NCI-H2171 treated with DMSO at 0.1 percent for 48 hours (cell line): Measurements from ENCODE around the gene NDUFA8.

Experiments used
- DNase-seq: peaks from one replicate; lab custom pipeline; 2025; lab: John Stamatoyannopoulos, UW

Gene NDUFA8

GRCh38 chr9:122184551-122184950, 25.0 kb upstream of the NDUFA8 start:
- no peak for DNase-seq

DNA sequence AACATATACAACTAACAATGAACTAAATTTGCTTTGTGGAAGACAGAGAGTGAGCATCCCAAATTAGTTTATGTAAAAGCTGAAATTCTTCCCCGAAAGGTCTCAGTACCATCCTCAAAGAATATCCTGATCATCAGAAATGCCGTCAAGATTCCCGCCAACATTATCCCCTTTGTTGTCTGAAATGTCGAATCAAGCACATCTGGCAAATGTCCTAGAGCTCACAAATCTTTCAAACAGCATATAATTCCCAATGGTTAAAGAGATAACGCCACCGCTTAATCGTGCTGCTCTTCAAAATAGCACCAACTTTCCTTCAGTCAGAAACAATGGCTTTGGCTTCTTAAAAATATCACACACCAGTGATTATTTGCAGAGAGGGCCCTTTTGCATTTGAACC, 23.9 kb upstream of the NDUFA8 start:
- no peak for DNase-seq

DNA sequence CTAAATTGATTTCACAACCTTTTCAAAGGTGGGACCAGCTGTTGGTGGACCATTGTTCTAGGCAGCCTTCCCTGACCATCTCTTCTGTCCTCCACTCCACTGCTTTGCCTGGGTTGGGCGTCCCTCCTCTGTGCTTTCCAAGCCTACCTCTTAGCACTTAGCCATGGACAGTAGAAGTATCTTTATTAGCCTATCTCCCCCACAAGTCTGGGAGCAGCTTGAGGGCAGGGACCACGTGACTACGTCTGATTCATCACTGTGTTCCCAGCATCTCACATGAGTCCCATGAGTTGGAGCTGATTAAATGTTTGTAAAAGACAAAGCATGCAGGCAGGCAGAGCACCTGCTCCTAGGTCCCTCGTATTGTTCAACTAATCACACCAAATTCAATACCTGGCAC, 21.1 kb upstream of the NDUFA8 start:
- no peak for DNase-seq

DNA sequence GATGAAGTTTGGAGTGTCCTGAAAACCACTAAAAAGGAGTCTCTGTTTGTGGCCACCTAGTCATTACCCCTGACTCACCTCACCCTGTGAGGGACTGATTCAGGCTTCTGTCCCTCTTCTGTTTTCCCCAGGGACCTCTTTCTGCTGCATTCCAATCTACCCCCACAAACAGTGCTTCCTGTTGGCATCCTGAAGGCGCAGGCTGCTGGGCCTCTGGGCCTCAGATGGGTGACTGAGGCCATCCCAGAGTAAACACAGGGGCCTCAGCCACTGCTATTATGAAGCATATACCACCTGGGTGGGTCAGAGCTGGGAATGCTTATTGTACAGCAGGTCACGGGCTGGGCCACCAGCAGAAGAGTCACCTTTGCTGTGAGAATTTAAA, 20.1 kb upstream of the NDUFA8 start:
- DNase-seq, result no peak

- DNase-seq, result no peak
Observed at GRCh38 chr9:122179054-122179689, 19.6 kb upstream of the NDUFA8 start.

DNA sequence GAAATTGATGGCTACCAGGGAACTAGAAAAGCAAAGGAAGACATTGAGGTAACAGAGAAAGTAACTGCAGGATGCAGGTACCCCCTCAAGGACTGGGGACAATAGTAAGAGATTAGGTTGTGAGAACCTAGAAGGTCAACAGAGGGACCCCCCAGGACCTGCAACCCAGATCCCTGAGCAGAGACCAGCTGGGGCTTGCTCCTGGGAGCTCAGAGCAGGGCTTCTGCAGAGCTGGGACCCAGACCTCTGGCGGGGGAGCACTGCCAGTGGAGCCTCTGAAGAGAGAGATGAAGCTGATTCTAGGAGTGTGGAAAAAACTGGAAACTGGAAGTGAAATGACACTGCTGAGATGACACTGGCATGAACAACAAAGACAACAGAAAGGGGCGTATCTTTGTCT, 17.3 kb upstream of the NDUFA8 start:
- no peak for DNase-seq

GRCh38 chr9:122173670-122174069, 14.1 kb upstream of the NDUFA8 start:
- DNase-seq, result no peak

- no peak for DNase-seq
Observed at GRCh38 chr9:122172131-122172530, 12.6 kb upstream of the NDUFA8 start.

DNA sequence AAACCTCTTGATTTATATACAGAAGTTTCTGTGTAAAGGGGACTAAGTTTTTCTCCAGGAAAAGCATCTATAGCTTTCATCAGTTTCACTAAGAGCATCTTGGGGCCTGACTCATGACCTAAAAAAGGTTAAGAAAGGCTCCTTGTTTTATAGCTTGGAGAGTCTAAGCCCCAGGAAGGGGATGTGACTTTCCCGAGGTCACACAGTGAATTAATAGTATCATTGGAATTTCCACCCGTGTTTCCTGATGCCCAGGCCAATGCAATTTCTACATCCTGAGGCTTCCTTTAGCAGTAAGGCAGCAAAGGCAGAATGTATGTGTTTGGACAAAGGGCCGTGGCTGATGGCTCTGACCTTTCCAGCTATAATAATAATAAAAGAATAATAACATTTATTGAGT, 8.8 kb upstream of the NDUFA8 start:
- DNase-seq, result no peak

- DNase-seq, result no peak
Observed at GRCh38 chr9:122164286-122164685, 4.7 kb upstream of the NDUFA8 start.

DNA sequence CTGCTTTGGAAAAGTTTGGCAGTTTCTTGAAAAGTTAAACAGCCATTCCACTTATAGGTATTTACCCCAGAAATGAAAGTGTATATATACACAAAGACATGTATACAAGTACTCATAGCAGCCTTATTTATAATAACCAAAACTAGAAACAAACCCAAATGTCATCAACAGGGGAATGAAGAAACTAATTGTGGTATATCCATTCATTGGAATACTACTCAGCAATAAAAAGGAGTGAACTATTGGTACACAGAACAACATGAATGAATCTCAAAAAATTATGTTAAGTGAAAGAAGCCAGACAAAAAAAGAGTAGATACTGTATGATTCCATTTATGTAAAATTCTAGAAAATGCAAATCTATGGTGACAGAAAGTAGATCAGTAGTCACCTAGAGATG, 2.8 kb upstream of the NDUFA8 start:
- DNase-seq, result no peak

GRCh38 chr9:122159925-122160246, 307 bp upstream of the NDUFA8 start:
- DNase-seq, result no peak

DNA sequence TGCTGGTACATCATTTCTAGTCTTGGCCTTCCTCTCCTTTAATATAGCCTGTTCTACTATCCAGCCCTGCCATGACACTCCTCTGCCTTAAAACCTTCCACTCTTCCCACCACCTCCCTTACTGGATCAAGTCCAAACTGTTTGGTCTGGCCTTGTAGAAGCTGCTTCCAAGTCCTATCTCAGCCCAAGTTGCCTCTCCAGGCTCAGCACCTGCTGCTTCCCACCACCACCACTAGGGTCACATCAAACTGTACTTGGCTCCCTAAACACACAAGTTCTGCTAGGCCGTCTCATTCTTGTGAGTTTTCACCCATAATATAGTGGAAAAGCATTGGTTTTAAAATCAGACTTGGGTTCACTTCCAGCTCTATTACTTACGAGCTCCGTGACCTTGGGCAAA, 1.4 kb downstream of the NDUFA8 start:
- peak; percentile 16 for DNase-seq

GRCh38 chr9:122155796-122156195, 3.8 kb downstream of the NDUFA8 start:
- no peak for DNase-seq

DNA sequence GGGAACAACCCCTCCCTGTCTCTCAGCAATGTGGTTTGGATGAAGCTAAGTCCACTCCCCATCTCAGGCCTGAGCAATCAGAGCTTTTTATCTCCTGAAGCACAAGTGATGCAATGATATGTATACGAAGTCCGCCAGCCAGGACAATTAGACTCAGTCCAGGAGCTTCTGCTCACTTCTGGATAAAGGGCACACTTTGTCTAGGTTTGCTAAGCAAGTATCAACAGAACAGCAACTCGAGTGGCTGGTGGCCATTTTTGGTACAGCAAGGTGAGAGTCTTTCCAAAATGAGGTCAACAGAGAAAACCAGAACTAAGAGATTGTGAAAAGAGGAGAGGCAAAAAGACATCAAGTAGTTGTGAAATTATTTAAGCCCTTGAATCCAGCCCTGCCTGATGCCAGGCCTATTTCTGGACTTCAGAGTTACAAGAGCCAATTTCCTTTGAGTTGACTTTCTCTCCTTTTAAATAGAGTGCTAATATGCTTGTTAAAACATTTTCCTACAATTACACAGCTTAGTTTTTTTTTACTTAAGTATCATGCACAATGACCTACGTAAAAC, 8.2 kb downstream of the NDUFA8 start:
- no peak for DNase-seq

- no peak for DNase-seq
Observed at GRCh38 chr9:122145592-122145863, 14.1 kb downstream of the NDUFA8 start.

DNA sequence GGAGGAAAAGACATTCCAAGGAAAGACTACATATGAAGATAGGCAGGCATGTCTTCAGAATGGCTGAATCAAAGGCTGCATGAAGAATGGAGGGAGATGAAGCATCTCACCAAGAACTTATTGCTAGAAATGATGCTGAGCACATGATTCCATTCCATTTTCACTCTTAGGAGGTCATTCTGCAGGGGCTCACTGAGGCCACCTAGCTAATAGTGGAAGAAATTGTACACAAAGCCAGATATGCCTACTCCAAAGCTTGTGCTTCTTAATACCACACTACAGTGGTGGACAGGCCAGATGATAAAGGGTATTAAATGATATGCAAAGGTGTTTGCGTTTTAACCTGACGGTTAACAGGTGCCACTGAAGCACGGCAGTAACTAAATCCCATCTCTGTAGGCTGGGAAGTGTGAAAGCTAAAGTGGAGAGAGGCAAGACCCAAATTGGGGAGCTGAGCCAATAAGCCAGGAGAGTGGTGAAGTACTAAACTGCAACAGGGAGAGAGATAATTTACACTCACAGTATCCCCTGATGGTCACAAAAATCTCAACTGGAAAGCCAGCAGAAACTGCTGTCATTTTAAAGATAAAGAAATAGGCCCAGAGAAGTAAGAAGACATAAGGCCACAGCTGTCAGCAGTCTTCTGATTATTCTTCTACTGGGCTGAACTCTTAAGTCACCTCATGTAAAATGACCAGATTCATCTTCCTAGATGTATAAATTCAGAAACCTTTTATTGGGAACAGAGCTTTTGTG, 14.6 kb downstream of the NDUFA8 start:
- DNase-seq, result no peak

DNA sequence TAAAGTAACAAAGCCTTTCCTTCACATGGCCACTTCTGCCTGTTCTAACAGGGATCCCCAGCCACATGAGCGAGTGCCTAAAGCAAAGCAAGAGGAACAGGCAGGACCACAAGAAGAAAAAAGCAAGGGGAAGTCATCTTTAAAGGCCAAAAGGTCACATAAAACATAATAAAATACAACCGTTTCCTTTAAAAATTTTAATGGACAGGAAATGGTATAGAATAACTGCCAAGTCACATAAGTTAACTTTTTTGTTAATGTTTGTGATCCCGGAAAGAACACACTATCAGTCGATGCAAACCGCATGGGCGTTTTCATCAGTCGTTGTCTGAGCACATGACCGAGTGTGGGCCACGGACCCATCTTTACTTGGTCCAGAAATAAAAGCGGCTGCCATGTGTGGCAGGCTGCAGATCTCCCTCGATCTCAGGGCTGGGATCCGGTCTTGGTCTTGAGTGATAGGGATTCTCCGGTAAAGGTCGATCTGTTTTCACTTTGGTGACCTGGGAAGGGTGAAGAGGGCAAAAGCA, 15.6 kb downstream of the NDUFA8 start:
- no peak for DNase-seq

GRCh38 chr9:122143296-122143695, 16.3 kb downstream of the NDUFA8 start:
- DNase-seq, result no peak

DNA sequence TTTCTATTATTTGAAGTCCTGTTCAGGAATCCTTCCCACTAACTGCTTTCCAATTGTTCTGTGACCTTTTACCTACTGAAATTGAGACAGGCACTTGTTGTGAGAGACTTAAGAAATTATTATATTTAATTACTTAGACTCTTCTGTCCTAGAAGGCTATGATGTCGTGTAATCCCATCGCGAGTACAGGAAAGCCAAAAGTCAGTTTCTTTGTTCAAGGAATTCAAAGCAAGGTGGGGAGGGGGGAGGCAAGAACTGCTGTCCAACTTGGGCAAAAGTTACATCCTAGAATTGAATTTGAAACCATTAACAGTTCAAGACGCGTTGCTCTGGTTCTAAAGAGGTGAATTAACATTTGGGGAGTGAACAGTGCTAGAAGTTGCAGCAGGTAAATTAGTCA, 17.9 kb downstream of the NDUFA8 start:
- DNase-seq, result no peak

DNA sequence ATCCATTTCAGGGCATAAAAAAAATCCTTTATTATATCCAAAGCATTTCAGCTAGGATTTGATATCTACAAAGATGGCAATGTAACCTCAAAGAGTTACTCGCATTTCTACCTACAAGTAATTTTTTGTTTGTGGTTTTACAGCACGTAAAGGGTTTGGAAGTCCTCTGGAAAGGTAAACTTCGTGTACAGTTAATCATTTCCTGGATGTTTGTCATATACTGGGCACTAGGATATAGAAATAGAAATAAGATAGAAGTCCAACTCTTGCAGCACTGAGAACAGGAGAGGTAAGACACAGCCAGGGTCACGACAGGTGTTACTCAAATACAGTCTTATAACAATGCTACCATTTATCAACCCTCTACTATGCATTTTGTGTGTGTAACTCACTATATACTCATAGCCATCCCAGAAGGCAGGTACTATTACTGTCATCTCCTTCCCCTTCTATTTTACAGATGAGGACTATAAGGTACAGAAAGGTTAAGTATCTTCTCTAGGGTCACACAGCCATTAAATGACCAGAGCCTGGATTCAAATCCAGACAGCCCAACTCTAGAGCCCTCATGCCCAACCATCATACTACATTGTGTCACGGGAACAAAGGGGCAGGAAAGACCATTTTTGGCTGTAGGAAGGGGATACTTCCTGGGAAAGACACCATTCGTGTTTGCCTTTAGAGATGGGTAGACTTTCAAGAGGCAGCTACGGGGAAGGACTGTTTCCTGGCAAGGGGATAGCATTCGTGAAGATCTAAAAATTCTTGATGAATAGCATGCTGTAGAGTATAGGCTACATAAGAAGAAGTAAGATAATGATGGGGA, 19.0 kb downstream of the NDUFA8 start:
- DNase-seq, result no peak

DNA sequence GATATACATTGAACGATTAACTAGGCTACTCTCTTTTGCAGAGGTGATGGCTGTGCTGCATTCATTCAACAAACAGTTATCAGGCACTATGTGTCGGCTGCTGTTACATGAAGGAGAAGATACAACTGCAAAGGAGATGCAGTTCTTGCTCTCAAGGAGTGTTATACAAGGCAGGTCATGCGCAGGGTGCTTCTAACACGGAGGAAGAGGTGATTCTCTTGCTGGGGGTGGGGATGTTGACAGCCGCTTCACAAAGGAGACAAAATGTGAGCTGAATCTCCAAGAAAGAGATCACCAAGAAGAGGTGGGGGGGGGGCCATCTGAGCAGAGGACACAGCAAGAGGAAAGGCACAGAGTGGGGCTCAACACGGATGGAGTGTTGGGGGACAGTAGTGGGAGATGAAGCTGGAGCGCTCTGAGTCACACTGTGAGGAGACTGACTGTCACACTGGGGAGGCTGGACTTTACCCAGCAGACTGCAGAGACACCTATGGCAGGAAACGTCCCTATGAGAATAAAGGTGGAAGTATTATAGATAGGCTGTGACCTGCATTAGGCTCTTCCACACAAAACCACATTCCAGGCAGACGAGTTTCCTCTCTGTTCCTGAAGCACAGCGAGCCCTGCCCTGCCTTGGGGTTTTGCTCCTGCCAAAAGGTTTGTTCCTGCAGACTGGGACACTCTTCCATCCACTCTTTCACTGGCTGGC, 20.9 kb downstream of the NDUFA8 start:
- no peak for DNase-seq
